Muscle of back (tissue), 11 donors: ENCODE data around the gene FLCN. TPM values are rescaled to one million over a fixed set of nuclear protein-coding genes. Genes with fewer than 3 reads are reported as not detected.
"Not testable (repeated sequence)": the region's sequence is repeated elsewhere in the genome, so short reads cannot be mapped to it uniquely, and the experiment has no call there.

Source experiments
- DNase-seq, 3 donors: peaks; one replicate each; pipeline versions ENCODE4 v3.0.0 to v3.0.0-alpha.2; 2013
- polyA plus RNA-seq, 10 donors: library from polyadenylated mRNA; unstranded; fragments of 120-200 nt; gene quantifications; one replicate each; pipeline ENCODE4 v1.2.1, GENCODE V29; 2013; ENCODE audit not compliant: insufficient read length in 10 of 10

Gene FLCN
- polyA plus RNA-seq, 10 donors: 16.1 to 43.6 (median 22.7) TPM

DNA sequence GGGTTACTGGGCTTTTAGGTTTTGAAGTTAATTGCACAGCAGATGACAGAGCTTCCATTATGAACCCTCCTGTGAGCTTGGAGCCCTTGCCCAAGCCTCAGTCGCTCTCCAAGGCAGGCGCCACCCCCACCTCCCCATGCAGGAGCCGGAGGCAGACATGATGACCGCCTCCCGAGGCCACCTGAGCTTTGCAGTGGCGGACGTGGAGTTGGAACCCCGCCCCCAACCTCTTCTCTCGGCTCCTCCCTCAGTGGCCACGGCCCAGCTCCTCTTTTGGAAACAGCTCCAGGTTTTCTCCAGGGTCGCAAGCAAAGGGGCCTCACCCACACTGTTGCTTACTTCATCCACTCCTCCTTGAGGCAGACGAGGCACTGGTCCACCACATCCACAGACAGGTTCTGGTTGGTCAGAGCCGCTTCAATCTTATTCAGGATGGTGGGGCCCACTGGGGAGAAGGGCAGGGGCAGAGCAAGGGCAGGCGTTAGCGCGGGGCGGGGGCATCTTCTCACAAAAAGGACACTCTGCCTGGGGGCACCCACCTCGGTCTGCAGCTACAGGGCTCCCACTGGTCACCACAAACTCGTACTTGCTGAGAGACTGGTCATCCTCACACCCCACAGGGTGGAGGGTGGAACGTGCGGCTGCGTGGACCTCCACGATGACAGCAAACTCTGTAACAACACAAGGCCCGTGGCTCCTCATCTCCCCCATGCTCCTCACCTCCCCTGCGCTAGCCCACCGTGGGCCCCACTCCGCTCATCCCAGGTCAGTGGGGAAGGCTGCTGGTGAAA, 22.1 kb downstream of the FLCN start:
- DNase-seq: no peak

DNA sequence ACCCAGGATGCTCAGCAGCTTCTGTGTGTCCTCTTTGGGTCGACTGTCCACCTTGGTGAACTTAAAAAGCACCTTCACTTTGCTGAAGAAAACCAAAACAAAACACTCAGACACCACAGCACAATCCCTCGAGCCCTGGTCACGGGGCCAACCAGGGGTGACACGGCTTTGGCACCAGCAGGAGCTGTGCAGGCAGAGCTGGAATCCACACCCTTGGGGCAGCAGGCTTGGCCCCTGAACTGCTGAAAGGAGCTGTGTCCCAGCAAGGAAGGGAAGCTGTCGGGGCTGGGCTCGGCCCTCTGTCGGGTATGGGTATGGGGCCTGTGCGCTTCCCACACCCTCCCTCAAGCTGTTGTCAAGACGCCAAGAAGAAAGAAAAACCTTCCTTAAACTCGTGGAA, 23.2 kb downstream of the FLCN start:
- no peak for DNase-seq

DNA sequence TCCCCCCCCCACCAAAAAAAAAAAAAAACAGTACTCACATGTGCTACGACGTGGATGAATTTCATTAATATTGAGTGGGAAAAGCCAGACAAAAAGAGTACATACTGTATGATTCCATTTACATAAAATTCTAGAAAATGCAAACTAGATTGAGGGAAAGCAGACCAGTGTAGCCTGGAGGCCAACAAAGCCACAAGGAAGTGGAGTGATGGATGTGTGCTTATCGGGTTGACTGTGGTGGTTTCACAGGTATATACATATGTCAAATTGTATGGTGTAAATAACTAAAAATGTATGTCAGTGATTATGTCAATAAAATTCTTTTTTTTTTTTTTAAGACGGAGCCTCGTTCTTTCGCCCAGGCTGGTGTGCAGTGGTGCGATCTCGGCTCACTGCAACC, 29.0 kb downstream of the FLCN start:
- DNase-seq: no peak

DNA sequence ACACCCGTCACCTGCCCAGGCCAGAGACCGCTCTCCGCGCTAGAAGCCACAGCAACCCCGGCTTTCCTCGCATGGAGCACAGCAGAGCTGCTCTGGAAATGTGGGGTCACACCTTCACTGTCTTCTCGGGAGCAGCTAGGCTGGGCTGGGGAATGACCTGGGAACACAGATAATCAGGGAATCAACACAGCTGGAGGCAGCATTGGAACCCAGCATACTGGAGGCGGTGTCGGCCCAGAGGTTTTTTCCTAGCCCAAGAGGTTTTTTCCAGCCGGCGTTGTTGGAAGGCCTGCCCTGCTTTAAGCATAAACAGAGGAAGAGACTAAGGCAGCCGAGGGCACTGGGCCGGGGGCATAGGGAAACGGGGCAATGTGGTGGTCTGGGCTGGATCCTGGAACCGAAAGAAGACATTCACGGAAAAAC, 30.0 kb downstream of the FLCN start:
- peak in 1 of 3 donors; percentile 70 for DNase-seq

DNA sequence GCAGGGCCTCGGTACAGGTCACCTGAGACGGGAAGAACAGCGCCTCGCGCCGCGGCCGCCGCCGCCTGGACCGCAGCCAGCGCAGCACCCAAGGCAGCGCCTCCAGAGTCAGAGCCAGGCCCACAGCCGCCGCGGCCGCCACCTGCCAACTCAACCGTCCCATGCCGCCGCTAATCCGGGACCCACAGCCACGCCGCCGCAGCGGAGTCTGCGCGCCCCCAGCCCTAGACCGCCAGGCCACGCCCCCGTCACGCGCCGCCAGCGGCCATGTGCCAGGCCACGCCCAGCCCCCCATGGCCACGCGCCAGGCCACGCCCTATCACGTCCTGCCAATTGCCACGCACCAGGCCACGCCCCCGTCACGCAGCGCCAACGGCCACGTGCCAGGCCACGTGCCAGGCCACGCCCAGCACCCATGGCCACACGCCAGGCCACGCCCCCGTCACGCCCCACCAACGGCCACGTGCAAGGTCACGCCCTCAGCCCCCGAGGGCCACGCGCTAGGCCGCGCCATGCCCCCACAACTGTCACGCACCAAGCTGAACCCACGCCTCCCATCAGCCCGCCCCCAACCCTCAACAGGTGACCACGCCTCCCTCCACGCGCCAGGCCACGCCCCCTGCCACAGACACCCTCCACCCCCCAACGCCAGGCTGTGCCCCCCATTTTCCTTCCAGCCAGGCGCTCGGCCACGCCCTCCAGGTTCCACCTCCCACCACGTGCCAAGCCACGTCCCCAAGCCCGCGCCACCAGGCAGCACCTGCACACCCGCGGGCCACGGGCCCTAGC, 30.6 kb downstream of the FLCN start, which contains the start of gene PLD6:
PLD6 (minus strand) TSS at position 210 of the 789 bp plus-strand sequence; CDS start at position 163, 47 bp downstream.
- DNase-seq: peak; percentile 44 to 82 (median 62)

DNA sequence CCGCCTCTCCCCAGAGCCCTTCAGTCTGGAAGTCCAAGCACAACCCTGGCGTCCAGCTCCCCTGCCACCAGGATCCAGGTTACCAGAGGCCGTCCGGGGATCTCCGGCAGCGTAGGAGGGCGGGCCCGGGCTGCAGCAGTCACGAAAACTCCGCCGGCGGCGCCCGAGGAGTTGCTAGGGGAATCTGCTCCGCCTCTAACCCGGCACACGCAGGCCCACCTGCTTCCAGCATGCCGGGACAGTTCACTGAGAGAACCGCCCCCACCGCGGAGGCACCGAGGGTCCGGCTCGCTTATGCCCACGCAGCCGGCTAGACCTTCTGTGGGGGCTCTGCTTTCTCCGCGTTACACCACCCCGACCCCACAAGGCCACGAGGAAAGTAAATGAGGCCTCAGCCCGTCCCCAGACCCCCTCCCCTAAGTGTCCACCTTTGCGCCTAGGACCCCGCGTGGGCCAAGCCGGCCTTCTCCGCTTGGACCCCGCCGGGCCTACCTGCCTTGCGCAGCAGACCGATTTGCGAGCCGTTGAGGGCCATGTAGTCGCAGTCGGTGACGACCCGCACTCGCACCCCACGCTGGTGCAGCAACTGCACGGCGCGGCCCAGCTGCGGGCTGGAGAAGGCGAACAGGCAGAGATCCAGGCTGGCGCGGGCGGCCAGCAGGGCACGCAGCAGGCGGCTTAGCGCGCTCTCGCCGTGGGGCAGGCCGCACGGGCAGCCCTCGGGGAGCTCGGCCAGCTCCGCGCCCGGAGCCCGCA, 31.4 kb downstream of the FLCN start:
- peak; percentile 38 to 76 (median 58) for DNase-seq

DNA sequence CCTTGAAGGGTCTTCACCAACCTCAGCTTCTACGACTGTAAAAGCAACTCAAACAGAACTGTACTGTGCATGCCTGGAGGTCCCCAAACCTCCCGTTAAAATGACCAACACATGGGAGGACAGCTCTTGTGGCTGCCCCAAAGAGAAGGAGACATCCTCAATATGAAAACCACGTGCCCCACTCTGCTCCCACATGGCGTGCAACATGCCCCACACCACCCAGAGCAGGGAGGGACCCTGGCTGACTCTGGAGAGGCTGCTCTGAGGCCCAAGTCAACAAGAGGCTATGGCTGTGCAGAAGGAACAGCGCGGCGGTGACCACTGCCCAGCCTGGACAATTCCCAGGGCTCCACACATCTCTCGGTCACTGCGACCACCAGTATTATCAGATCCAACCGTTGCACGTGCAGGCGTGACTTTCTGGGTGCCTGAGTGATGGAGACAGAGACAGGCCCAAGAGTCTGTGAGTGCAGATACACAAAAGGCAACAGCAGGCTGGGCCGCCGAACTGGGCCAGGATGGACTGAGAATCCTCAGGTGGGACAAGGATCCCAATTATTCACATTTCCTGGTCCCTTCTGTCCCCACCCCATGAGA, 32.2 kb downstream of the FLCN start:
- DNase-seq: no peak

DNA sequence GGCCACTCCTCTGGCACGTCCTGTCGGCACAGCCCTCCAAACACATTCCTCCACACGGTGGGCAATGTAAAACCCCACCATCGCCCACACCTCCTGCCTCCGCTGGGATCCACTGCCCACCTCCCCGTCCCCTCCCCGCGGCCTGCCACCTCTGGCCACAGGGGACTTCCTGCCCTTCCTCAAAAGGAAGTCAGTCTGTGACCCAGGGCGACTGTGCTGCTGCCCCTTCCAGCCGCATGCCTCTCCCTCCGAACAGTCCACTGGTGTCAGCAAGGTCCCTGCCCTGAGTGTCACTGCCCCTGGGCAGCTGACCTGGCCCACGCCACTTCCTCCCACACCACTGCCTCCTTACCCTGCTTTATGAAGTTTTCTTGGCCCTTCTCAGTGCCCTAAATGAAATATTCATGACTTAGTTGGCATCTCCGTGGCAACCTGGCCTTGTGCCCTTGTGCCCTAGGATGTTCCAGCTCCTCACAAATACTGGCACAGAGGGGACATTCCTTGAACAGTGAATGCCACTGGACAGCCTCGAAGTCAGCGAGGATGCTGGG, 32.9 kb downstream of the FLCN start:
- no peak for DNase-seq

DNA sequence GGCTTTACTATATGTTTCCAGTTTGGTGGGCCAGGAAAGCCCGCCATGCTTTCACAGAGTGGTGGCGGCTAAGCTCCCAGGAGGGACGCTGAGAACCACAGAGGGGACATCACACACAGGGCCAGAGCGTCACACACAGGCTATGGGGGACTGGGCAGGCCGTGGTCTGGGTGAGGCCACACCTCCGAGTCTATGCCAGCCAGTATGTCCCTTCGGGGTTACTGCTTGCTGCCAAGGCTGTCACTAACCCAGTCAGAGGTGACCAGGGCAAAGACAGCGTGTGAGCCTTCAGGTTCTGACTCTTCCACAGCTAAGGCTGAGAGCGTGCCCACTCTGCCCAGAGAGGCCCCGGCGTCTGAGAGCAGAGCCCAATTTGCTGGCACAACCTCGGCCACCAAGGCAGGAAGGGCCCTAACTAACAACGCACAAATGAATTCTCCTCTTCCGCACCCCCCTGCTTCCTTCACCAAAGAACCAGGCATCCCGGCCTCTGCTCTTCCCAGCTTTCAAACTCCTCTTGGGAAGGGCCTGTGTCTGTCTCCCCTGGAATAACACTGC, 33.7 kb downstream of the FLCN start:
- no peak for DNase-seq

DNA sequence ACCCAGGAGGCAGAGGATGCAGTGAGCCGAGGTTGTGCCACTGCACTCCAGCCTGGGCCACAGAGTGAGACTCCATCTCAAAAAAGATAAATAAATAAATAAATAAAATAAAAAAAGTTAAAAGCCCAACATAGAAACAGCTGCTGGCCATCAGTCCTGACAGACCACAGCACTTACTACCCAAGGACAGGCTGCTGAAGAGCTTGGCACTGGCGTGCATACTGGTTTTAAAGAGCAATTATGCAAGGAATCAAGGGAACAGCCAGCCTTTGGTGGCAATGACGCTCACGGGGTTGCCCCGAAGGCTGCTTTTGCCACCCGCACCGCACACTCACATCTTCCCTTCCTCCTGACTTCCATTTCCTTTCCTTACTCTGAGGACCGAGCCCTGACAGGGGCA, 35.1 kb downstream of the FLCN start:
- DNase-seq: no peak

DNA sequence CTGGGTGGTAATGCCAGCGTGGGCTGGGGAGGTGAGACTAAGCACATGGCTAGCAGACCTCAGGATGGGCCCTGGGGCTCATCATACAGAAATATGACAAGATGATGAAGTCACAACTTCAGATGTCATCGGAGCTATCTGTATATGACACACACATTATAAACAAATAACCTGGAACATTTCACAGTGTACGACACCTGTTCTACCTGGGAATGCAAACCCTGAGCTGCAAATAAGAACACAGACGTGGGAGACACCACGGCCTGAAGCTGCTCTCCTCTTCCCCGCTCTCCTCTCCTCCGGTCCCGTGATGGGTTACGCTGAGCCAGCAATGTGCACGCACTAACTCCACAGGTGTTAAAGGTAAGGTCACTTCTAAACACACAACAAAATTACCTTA, 35.7 kb downstream of the FLCN start:
- DNase-seq: no peak

DNA sequence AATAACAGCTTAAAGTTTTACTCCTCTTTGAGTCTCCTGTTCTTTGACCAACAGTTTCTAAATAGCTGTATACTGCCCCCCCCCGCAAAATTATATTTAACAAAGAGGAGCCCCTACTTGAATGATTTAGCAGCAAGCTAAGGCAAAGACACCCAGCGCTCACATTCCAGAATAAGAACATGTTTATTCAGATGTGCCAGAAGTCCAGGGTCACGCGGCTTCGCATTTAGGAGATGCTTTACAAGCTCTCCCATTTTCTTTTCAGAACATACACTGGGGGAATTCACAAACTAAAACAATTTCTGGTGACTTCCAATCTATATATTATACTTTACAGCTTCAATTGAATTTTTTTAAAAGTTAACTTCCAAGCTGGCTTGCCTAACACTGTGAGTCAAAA, 36.1 kb downstream of the FLCN start:
- no peak for DNase-seq

DNA sequence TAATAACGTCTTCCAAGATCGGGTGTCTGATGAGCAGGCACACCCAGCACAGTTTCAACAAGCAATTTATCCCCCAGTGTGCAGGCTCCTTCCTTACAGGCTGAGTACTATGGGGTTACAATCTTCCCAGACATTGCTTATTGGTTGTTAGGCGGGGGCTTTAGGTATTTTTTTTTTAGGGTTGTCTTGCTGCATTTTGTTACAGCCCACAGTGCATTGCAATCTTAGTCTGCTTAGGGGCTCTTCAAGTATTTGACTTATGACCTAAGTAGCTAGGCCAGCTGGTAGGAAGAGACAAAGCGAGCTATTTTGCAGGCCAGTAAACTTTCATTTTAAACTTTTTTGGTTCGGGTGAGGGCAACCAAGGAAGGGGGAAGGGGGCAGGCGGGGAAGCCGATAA, 36.7 kb downstream of the FLCN start:
- no peak for DNase-seq

DNA sequence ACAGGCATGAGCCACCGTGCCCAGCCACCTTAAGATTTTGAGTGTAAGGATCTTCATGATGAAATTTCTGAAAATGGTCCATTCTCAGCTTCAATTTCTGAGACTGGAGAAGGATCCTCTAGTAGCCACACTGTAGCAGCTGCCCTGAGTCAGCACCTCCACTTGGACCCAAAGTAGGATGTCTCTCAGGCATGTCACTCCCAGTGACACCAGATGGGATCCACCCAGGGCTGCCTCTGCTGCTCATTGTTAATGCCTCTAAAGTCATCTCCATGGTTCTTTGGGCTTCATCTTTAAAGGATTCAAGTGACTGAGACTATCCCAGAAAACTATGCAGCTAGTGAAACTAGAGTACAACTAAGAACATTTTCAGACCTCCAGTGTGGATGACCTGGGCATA, 38.7 kb downstream of the FLCN start:
- no peak for DNase-seq

DNA sequence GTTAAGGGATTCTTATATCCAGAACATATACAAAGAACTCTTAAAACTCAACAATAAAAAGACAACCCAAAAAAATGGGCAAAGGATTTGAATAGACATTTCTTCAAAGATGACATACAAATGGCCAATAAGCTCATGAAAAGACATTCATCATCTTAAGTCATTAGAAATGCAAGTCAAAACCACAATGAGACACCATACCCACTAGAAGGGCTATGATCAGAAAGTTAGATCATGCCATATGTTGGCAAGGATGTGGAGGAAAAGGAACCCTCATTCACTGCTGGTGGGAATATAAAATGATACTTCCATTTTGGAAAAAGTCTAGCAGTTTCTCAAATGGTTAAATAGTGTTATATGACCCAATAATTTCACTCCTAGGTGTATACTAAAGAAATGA, 40.2 kb downstream of the FLCN start:
- DNase-seq: no peak

DNA sequence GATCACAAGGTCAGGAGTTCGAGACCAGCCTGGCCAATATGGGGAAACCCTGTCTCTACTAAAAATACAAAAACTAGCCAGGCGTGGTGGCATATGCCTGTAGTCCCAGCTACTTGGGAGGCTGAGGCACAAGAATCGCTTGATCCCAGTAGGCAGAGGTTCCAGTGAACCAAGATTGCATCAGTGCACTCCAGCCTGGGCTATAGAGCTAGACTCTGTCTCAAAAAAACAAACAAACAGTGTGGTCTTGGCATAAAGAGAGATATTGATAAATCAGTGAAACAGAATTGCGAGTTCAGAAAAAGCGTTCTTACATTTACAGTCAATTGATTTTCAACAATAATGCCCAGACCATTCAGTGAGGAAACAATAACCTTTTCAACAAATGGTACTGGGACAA, 41.5 kb downstream of the FLCN start:
- not testable (repeated sequence) for DNase-seq

DNA sequence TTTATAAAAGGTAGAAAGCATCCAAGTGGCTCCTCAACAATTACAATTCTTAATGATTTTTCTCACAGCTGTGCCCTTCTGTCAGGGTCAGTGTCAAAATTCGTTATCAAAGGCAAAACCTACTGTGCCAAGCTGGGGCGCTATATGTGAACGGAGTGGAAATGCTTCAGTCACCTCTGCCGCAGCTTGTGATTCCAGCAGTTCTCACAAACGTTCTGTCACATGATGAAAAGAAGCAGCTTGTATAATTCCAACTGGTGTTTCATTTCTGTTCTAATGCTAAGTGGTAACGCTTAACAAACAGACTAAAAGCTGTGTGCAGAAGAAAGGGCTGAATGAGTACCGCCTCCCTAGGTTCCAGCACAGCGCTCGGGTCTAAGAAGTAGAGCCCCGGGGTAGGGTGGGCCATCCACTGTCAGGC, 45.0 kb downstream of the FLCN start:
- no peak for DNase-seq

DNA sequence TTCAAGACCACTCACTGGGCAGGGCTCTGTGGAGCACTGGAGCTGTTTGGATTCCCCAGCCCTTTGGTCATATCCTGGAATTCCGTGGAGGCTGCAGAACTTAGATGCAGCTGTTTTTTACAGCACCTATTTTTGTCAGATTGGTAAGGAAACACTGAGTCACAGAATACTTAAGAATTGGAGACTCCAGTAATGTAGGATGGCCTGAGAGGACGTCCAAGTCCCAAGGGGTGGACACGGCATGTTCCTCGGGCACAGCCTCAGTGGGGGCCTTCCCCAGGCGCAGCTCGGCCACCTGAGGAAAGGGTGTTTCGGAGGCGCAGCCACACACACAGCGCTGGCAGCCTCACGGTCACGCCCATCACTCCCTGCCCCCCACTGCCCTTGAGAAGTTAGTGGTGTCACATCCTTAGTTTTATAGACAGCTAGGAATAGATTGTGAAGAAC, 45.6 kb downstream of the FLCN start:
- DNase-seq: peak in 1 of 3 donors; percentile 53

DNA sequence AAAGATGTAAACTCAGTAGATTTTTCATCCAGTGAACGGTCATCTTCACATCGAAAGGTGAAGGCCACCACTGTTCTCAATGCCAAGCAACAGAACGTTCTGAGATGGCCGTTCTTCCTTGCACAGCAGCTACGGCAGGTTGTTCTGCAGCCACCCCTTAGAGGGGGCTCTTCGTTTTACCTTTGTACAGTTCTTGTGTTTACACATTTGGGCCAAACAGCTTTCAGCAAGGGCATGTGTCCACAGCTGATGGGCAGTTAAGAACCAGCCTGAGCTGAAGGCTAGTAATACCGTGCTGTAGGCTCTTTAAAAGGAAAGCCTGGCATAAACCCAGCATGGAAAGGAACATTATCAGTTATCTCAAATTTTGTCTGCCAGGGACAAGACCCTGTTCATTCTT, 46.8 kb downstream of the FLCN start:
- no peak for DNase-seq

DNA sequence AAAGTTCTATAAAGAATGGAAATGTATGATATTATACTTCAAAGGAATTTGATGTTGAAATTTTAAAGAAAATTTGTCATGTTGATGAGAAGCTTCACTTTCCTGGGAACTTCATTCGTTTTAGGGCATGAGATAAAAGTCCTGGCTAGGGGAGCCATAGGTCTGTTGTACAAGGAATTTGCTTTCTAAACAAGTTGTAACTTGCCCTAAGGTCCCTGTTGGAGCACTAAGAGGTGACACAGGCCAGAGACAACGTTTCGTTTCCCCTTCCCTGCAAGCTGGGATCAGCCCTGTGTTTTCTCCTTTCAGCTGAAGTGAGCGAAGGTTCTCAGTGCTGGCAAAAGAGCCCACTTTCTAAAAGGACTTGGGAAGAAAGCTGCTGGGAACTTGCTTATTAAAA, 47.4 kb downstream of the FLCN start:
- no peak for DNase-seq

DNA sequence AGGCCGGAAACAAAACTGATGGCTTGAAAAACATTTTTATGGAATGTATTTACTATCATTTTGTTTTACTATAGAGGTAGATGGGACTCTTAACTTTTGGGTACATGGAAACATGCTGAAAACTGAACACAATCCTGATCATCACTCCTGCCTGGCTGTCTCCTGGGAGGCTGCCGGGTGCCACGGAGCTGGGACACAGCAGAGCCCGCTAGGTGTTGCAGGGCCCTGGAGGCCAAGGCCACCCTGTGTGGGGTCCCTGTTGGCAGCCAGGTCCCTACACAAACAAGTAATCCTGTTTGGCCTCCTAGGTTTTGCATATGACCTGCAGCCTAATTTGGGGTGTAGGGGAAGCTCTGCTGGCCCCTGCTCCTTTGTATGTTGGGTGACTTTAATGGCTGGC, 48.4 kb downstream of the FLCN start:
- no peak for DNase-seq
